NCI-H460 (cell line): Measurements from ENCODE around the gene ATF5. TPM values are rescaled to one million over a fixed set of nuclear protein-coding genes. Genes with fewer than 3 reads are reported as not detected.
"Not testable (repeated sequence)": the region's sequence is repeated elsewhere in the genome, so short reads cannot be mapped to it uniquely, and the experiment has no call there.

Experiments used
- DNase-seq: peaks from one replicate; pipeline ENCODE4 v3.0.0-alpha.2; 2016; ENCODE audit warnings: low read depth; ENCODE audit errors: extremely low read depth
- total RNA-seq: library from RNA; depleted of rRNA; stranded (reverse); fragments of >200 nt; shearing (Covaris generic); gene quantifications from 2 replicates; pipeline ENCODE4 v1.2.3, GENCODE V29; 2014

Gene ATF5
- total RNA-seq, 1 experiment from 2014 or later: 22.5 TPM

GRCh38 chr19:49939721-49940481 is 10.9 kb downstream of the ATF5 start:
- DNase-seq: no peak

- no peak for DNase-seq
These were observed 11.4 kb downstream of the ATF5 start for GRCh38 chr19:49940482-49940791.

- DNase-seq: not testable (repeated sequence)
These were observed 15.6 kb downstream of the ATF5 start for GRCh38 chr19:49944567-49944966.

- no peak for DNase-seq
These were observed 17.4 kb downstream of the ATF5 start for GRCh38 chr19:49946415-49946814.

DNA sequence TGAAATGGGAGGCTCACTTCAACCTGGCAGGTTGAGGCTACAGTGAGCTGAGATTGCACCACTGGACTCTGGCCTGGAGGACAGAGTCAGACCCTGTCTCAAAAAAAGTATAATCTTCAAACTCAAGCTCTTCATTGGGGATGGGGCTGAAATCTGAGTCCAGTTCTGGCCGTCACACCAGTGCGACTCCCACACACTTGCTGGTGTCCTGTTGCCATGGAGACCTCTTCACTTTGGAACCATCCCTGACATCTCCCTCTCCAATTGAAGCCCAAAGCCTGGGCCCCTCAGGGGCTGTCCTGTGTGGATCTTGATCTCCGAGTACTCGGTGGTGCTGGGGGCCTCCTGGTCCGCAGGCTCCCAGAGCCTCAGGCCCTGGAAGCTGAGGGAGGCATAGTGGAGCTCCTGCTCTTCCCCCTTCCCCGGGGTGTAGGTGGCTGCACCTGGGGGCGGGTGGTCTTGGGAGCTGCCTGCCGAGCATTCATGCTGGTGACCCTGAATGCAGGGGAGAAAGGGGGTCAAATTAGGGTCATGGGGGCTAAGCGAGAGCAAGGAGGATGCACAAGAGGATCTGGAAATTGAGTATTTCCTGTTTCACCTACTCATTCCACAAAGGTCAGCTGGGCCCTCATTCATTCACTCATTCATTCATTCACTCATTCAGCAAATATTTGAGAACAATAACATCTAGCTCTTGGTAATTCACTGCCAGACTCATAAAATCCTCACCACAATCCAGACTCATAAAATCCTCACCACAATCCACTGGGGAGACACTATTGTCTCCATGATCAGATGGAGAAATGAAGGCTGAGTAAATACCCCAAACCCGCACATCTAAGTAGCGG is 21.0 kb downstream of the ATF5 start:
- DNase-seq: no peak

- DNase-seq: no peak
These were observed 21.6 kb downstream of the ATF5 start for GRCh38 chr19:49950590-49950948.

GRCh38 chr19:49950956-49951526 is 22.0 kb downstream of the ATF5 start:
- DNase-seq: no peak

DNA sequence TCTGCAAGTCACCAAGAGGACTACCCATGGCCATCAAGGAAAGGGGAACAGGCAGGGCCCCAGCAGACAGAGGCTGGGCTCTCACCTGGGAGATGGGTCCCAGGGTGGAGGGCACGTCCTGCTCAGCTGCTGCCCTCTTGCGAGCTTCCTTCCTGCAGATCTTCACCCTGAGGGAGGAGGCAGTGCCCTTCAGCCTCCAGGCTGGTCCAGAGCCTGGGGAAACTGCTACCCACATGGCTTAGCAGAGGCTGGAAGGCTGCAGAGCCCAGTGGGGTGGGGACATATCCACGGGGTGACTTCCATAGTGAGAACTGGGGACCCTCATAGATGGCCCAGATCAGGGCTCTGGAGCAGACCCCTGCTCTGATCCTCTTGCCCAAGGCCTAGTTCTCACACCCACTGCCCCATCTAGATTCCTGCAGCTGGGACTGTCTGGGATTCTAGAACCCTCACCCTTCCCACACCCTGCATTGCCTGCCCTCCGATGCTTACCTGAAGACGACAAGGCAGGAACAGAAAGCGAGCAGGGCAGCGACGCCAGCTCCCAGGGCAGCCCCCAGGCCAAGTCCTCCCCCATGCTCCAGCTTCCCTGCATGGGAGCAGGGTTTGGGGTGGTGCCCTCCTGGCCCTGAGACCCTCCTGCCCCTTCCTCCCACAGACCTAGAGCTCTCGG is 22.9 kb downstream of the ATF5 start:
- no peak for DNase-seq

DNA sequence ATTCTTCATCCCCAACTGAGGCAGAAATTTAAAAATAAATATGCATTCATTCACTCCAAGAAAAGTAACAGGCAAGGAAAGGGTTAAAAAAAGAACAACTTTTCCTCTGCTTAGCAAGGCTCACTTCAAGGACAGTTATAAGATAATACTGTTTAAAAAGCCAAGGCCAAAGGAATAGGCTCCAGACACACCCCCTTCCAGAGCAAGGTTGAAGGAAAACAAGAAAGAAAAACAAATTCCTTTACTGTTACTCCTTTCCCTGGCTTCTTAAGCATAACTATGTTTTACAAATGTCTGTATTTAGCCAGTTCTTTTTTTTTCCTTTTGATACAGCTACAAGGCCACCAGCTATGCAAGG is 23.5 kb downstream of the ATF5 start:
- no peak for DNase-seq

GRCh38 chr19:49952906-49953305 is 23.9 kb downstream of the ATF5 start:
- no peak for DNase-seq

DNA sequence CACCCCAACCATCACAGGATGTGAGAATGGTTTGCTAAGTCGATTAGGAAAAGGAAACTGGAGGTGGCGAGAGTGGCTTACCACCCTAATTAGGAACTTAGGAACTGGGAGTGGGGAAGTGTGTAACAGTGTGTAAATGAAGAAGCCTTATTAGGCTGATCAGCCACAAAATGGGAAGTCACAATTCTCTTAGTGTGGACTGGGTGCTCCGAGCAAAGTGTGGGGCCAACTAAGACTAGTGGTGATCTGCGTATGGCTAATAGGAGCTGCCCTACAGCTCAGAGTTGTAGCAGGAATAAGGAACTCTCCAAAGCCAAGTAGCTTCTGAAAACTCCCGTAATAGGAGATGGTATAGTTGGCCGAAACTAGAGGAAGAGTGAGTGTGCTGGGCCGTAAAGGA is 24.4 kb downstream of the ATF5 start:
- DNase-seq: no peak

DNA sequence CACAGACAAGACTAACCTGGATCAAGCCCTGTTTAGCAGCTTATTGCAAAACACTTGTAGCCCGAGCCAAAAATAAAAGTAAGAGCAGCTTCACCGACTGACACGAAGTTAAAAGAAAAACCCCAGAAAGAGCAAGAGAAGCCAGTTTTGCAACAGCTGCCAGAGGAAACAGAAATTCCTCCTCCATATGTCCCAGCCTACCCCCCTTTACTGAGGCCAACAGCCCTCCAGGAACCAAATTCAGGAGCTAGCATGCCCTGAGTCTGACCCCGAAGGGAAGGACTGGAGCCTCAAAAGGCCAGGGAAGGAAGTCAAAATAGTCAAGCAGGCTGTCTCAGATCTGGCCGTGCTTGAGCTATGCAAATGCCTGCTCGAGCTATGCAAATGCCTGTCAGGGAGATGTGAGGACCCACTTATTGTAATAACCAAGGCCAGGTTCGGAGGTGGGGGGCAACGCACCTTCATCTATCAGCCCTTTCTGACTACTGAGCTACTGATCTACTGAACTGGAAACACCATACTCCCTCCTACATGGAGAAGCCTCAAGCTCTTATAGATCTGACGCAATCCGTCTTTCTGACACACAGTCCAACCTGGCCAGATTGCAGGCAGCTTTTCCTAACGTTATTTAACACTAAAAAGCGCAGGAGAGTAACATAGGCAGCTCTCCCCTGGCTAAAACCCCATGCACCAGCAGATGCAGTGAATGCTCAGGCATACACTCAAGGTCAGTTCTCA is 25.3 kb downstream of the ATF5 start:
- no peak for DNase-seq

GRCh38 chr19:49954933-49955332 is 25.9 kb downstream of the ATF5 start:
- DNase-seq: no peak

DNA sequence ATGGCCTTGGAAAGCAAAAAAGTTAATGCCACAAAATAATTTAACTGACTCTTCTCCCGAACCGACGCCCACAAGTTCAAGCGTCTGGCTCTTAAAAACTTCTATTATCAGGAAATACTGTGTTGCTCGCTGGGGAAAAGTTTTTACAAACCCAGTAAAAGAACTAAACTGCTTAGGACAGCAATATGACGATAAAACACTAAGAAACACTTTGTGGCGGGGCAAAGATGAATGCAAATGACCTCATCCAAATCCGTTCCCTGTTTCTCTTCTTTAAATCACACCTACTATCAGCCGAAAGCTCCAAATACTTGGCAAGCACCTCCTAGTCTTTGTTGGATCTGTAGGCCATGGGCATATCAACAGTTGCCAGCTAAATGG is 27.1 kb downstream of the ATF5 start:
- no peak for DNase-seq

DNA sequence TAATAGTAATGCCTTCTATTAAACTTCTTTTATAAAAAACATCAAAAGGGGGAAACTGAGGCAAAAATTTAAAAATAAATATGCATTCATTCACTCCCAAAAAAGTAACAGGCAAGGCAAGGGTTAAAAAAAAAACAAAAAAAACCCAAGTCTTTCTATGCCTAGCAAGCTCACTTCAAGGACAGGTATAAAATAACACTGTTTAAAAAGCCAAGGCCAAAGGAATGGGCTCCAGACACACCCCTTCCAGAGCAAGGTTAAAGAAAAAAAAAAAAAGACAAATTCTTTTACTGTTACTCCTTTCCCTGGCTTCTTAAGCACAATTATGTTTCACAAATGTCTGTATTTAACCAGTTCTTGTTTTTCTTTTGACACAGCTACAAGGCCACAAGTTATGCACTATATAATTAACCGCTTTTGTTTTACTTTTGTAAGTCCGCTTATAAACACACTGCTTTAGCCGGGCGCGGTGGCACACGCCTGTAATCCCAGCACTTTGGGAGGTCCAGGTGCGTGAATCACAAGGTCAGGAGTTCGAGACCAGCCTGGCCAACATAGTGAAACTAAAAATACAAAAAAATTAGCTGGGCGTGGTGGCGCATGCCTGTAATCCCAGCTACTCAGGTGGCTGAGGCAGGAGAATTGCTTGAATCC is 28.4 kb downstream of the ATF5 start:
- no peak for DNase-seq

DNA sequence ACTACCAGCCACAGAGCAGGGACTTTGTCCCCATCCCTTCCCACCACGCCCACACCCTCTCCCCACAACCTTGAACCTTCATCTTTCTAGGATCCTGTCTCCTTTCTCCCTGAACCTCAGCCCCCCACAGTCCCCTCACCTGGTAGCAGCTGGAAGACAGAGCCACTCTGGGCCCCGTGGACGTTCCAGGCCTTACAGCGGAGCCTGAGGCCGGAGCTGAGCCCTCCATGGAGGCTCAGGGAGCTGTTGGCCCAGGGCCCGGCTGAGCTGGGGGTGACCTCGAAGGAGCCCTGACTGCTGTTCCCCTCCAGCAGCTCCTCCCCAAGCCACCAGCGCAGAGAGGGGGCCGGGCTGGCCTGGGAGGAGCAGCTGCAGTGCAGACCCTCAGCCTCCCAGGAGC is 29.1 kb downstream of the ATF5 start:
- DNase-seq: not testable (repeated sequence)

DNA sequence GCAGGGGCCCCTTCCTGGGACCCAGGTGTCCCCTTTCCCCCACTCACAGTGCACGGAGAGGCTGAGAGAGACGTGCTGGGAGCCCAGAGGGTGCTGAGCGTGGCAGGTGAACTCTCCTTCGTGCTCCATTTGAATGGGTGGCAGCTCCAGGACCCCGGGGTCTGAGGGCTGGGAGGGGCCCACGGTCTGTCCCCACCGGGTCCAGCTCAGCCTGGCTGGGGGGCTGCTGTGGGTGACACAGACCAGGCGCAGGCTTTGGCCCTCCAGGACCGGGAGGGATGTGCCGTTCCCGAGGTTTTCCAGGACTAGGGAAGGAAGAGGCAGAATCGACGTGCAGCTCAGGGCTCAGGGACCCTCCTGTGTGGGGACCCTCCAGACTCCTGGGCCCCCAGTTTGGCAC is 29.6 kb downstream of the ATF5 start:
- not testable (repeated sequence) for DNase-seq

DNA sequence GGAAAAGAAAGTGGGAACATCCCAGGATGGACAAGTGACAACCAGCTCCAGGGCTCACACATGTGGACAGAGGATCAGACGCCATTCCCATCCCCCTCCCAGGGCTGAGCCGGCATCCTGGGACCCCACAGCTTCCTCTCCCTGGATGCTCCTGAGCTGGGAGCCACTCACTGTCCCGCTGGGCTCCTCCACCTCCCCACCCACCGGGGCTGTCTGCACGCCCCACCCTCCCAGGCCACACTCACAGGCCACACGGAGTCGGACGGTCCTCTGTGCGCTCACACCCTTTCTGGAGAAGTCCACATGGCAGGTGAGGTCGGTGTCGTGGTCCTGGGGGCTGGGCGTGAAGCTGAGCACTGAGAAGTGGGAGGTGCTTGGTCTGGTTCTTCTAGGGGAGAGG is 30.9 kb downstream of the ATF5 start:
- not testable (repeated sequence) for DNase-seq

GRCh38 chr19:49960980-49961379 is 32.0 kb downstream of the ATF5 start, which contains the start of gene SIGLEC11:
Gene SIGLEC11 (minus strand): TSS chr19:49961172. CDS start chr19:49961081, 91 bp downstream.
- DNase-seq: not testable (repeated sequence)

DNA sequence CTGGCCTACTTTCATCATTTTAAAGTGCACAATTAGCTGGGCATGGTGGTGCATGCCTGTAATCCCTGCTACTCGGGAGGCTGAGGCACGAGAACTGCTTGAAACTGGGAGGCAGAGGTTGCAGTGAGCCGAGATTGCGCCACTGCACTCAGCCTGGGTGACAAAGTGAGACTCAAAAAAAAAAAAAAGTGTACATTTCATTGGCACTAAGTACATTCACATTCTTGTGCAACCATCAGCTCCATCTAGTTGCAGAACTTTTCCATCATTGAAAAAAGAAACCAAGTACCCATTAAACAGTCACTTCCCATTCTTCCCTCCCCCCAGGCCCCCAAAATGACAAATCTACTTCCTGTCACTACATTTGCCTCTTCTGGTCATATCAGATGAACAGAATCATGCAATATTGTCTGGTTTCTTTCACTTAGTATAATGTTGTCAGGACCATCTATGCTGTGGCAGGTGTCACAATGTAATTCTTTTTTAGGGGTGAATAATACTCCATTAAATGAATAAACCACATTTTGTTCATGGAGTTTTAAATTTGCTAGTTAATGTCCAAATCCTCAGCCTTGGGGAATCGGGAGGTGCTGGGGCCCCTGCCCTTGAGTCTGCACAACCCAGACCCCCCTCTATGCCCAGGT is 39.4 kb downstream of the ATF5 start:
- DNase-seq: no peak
